HCT116 (cell line): Measurements from ENCODE around the gene COL18A1. TPM values are rescaled to one million over a fixed set of nuclear protein-coding genes. Genes with fewer than 3 reads are reported as not detected.

Source experiments
- ATAC-seq: fragments of 200-7000 bp; cut with Tn5 transposase; 2 replicates; pipeline ENCODE4 v1.9.1; 2020; ENCODE audit warnings: mild to moderate bottlenecking, moderate library complexity
- BruUV-seq: library from RNA; stranded (reverse); fragments of 400-500 nt; replicated peaks from 2 replicates; lab custom pipeline; 2021; lab: Mats Ljungman, UMichigan
- CTCF ChIA-PET: fragments of 300-600 bp; sonication (Branson Sonifier 250); formaldehyde crosslinking; loops from one replicate; lab custom pipeline; 2021; ENCODE audit warnings: antibody characterized with exemption; lab: Charles Lee
- POLR2A ChIA-PET: fragments of 300-600, 350-600 bp; sonication (Branson Sonifier 250); formaldehyde crosslinking; loops from one replicate; lab custom pipeline; 2021; ENCODE audit warnings: antibody characterized with exemption; lab: Charles Lee
- RAD21 ChIA-PET, 2 experiments: fragments of 300-600 bp; sonication (Branson Sonifier 250); formaldehyde crosslinking; loops; one replicate each; lab custom pipeline; 2023; ENCODE audit warnings: low total read pairs in 2 of 2; ENCODE audit not compliant: uncharacterized antibody in 2 of 2, unreplicated experiment in 2 of 2, low non-redundant PET in 1 of 2; lab: Charles Lee
- DNase-seq: peaks from one replicate; pipeline ENCODE4 v3.0.0-alpha.2; 2010; ENCODE audit warnings: low read depth, low spot score
- H2AFZ ChIP-seq: fragments of 200-600 bp; shearing (Covaris generic), sonication (generic); 2 replicates; pipeline ENCODE4 v1.6.1; 2017; ENCODE audit warnings: low read depth, mixed run types, mixed read lengths, antibody characterized with exemption, low read length; ENCODE audit not compliant: poor library complexity, severe bottlenecking
- H3K27ac ChIP-seq: 2 replicates; pipeline ENCODE4 v1.5.1; 2012; ENCODE audit warnings: low read depth, low read length
- H3K27me3 ChIP-seq: fragments of 200-600 bp; sonication (generic); 2 replicates; pipeline ENCODE4 v1.6.1; 2016; ENCODE audit warnings: mixed run types, low read length, mixed read lengths; ENCODE audit not compliant: insufficient read depth
- H3K36me3 ChIP-seq, 2 experiments: fragments of 200-500 bp in 1 of 2; fragments of 200-600 bp in 1 of 2; sonication (Bioruptor generic) in 1 of 2; sonication (generic) in 1 of 2; 2 replicates each; pipeline versions ENCODE4 v1.5.1 to v1.6.1; 2014 to 2016; ENCODE audit warnings: low read length in 2 of 2, inconsistent platforms in 1 of 2, mixed read lengths in 1 of 2, mixed run types in 1 of 2; ENCODE audit not compliant: insufficient read depth in 2 of 2, control insufficient read depth in 1 of 2
- H3K4me1 ChIP-seq, 2 experiments: fragments of 200-600 bp in 1 of 2; sonication (generic) in 1 of 2; 2 replicates each; pipeline versions ENCODE4 v1.5.1 to v1.6.1; 2012 to 2017; ENCODE audit warnings: low read length in 2 of 2, inconsistent platforms in 1 of 2, mild to moderate bottlenecking in 1 of 2, mixed read lengths in 1 of 2, mixed run types in 1 of 2, moderate library complexity in 1 of 2; ENCODE audit not compliant: insufficient read depth in 2 of 2, control insufficient read depth in 1 of 2
- H3K4me2 ChIP-seq: fragments of 200-600 bp; sonication (generic); 2 replicates; pipeline ENCODE4 v1.6.1; 2017; ENCODE audit warnings: mixed run types, low read length, mixed read lengths
- H3K4me3 ChIP-seq, 2 experiments: fragments of 200-600 bp in 1 of 2; sonication (generic) in 1 of 2; replicated peaks in 1 of 2; 2 replicates each; pipeline ENCODE4 v1.5.1; 2011 to 2016; ENCODE audit warnings: low read length in 2 of 2, control low read depth in 1 of 2, low read depth in 1 of 2, mild to moderate bottlenecking in 1 of 2, mixed read lengths in 1 of 2, mixed run types in 1 of 2
- H3K79me2 ChIP-seq: fragments of 200-600 bp; sonication (generic); 2 replicates; pipeline ENCODE4 v1.6.1; 2017; ENCODE audit warnings: mild to moderate bottlenecking, mixed run types, low read length, moderate library complexity, mixed read lengths; ENCODE audit not compliant: insufficient read depth
- H3K9ac ChIP-seq: fragments of 200-600 bp; sonication (generic); 2 replicates; pipeline ENCODE4 v1.6.1; 2016; ENCODE audit warnings: low read length, mixed read lengths
- H3K9me2 ChIP-seq: fragments of 200-600 bp; sonication (generic), shearing (Covaris generic); 2 replicates; pipeline ENCODE4 v1.6.1; 2017; ENCODE audit warnings: mixed run types, mild to moderate bottlenecking, moderate library complexity; ENCODE audit not compliant: insufficient read depth
- H3K9me3 ChIP-seq, 2 experiments: fragments of 200-500 bp in 1 of 2; fragments of 200-600 bp in 1 of 2; sonication (Bioruptor generic) in 1 of 2; sonication (generic) in 1 of 2; 2 replicates each; pipeline ENCODE4 v1.6.1; 2014 to 2017; ENCODE audit warnings: low read length in 2 of 2, mixed read lengths in 2 of 2, inconsistent platforms in 1 of 2, low read depth in 1 of 2, mild to moderate bottlenecking in 1 of 2, mixed run types in 1 of 2, moderate library complexity in 1 of 2; ENCODE audit not compliant: control insufficient read depth in 1 of 2, insufficient read depth in 1 of 2
- H4K20me1 ChIP-seq: fragments of 200-600 bp; sonication (generic), shearing (Covaris generic); 2 replicates; pipeline ENCODE4 v1.6.1; 2017; ENCODE audit warnings: mixed run types, mild to moderate bottlenecking, moderate library complexity; ENCODE audit not compliant: insufficient read depth
- CEBPB ChIP-seq: IDR thresholded peaks from 2 replicates; pipeline ENCODE4 v1.6.1; 2012; ENCODE audit warnings: low read depth
- ELF1 ChIP-seq: IDR thresholded peaks from 2 replicates; pipeline ENCODE4 v1.6.1; 2012; ENCODE audit warnings: low read depth, borderline replicate concordance
- FOSL1 ChIP-seq: IDR thresholded peaks from 2 replicates; pipeline ENCODE4 v1.6.1; 2012; ENCODE audit warnings: low read depth
- JUND ChIP-seq: IDR thresholded peaks from 2 replicates; pipeline ENCODE4 v1.6.1; 2012
- POLR2A ChIP-seq: IDR thresholded peaks from 2 replicates; pipeline ENCODE4 v1.7.0; 2011; ENCODE audit warnings: borderline replicate concordance; ENCODE audit not compliant: insufficient read depth, insufficient read length; ENCODE audit errors: extremely low read depth
- SIN3A ChIP-seq: IDR thresholded peaks from 2 replicates; pipeline ENCODE4 v1.6.1; 2012; ENCODE audit warnings: low read depth
- SP1 ChIP-seq: IDR thresholded peaks from 2 replicates; pipeline ENCODE4 v1.6.1; 2012; ENCODE audit warnings: low read depth
- SRF ChIP-seq: IDR thresholded peaks from 2 replicates; pipeline ENCODE4 v1.6.1; 2012; ENCODE audit warnings: low read depth
- YY1 ChIP-seq: IDR thresholded peaks from 2 replicates; pipeline ENCODE4 v1.6.1; 2011; ENCODE audit warnings: low read length, low read depth, moderate library complexity, mild to moderate bottlenecking; ENCODE audit not compliant: insufficient replicate concordance; ENCODE audit errors: extremely low read depth
- ZFX ChIP-seq: fragments of 450-650 bp; IDR thresholded peaks from 2 replicates; pipeline ENCODE4 v1.6.1; 2017
- intact Hi-C: fragments of 100-400 bp; cut with micrococcal nuclease; formaldehyde crosslinking; loops from 2 replicates; pipeline ENCODE4 v1.10.0; 2022
- total RNA-seq: library from RNA; stranded (reverse); gene quantifications from one replicate; pipeline ENCODE4 v1.2.1, GENCODE V29; 2021; ENCODE audit not compliant: unreplicated experiment
- TF ChIP-seq, protein P1 (sequence below): IDR thresholded peaks from 2 replicates; pipeline ENCODE4 v1.6.1; 2012
- TF ChIP-seq, protein P2 (sequence below), 3 experiments: fragments of 200-600 bp in 1 of 3; sonication (generic) in 1 of 3; IDR thresholded peaks in 2 of 3; conservative IDR thresholded peaks in 1 of 3; 2 replicates each; pipeline ENCODE4 v1.5.1; 2012 to 2017; ENCODE audit warnings: low read depth in 2 of 3, low read length in 2 of 3, antibody characterized with exemption in 1 of 3, borderline replicate concordance in 1 of 3, control low read depth in 1 of 3, mild to moderate bottlenecking in 1 of 3, mixed read lengths in 1 of 3, mixed run types in 1 of 3, moderate library complexity in 1 of 3; ENCODE audit not compliant: insufficient read depth in 1 of 3
- TF ChIP-seq, protein P3 (sequence below): IDR thresholded peaks from 2 replicates; pipeline ENCODE4 v1.6.1; 2011; ENCODE audit warnings: mild to moderate bottlenecking, low read length, moderate library complexity; ENCODE audit not compliant: insufficient replicate concordance; ENCODE audit errors: extremely low read depth

Gene COL18A1
- total RNA-seq, 1 experiment from 2014 or later: 59.5 TPM

DNA sequence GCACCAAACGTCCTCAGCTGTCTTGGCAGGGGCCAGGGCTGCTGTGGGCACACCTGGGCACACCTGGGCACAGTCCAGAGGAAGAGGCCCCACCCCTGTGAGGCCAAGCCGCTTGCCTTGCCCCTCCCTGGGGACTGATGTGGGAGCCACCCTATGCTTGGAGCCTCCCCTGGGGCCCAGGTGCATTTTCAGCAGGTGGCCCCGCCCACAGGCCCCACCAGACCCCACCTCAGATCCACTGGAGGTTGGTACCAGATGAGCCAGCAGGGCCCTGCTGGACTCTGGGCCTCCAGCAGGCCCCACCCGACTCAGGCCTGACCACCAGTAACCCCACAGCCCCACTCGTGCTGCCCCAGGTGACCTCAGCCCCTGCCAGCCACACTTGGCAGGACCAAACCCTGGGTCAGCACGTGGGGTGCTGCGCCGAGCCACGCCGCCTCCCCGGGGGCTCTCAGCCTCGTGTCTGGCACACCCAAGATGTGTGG lies 128.4 kb downstream of the COL18A1 start:
- H3K4me1 ChIP-seq: no peaks in the 10 kb centered on the region
- no peaks in the 10 kb centered on the region for H3K9me2 ChIP-seq
- BruUV-seq: no TSS peak
- no peaks in the 10 kb centered on the region for H3K27me3 ChIP-seq
- no peaks in the 10 kb centered on the region for H4K20me1 ChIP-seq
- H3K4me3 ChIP-seq: no peak overlapping the region
- TF ChIP-seq FOSL1 (no peak), JUND (no peak), SRF (no peak), ELF1 (no peak), SP1 (no peak), ZFX (no peak), CEBPB (no peak), YY1 (no peak), POLR2A (no peak), SIN3A (no peak)
- TF ChIP-seq, protein P1, sequence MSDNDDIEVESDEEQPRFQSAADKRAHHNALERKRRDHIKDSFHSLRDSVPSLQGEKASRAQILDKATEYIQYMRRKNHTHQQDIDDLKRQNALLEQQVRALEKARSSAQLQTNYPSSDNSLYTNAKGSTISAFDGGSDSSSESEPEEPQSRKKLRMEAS: no peak
- TF ChIP-seq, protein P2, sequence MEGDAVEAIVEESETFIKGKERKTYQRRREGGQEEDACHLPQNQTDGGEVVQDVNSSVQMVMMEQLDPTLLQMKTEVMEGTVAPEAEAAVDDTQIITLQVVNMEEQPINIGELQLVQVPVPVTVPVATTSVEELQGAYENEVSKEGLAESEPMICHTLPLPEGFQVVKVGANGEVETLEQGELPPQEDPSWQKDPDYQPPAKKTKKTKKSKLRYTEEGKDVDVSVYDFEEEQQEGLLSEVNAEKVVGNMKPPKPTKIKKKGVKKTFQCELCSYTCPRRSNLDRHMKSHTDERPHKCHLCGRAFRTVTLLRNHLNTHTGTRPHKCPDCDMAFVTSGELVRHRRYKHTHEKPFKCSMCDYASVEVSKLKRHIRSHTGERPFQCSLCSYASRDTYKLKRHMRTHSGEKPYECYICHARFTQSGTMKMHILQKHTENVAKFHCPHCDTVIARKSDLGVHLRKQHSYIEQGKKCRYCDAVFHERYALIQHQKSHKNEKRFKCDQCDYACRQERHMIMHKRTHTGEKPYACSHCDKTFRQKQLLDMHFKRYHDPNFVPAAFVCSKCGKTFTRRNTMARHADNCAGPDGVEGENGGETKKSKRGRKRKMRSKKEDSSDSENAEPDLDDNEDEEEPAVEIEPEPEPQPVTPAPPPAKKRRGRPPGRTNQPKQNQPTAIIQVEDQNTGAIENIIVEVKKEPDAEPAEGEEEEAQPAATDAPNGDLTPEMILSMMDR (IDR thresholded peaks at IDR 0.05 in 2 of 3, conservative IDR thresholded peaks at IDR 0.05 in 1 of 3; ENCODE audit: borderline replicate concordance in 1 of 3, insufficient read depth in 1 of 3, low read depth in 2 of 3, low read length in 2 of 3): no peak
- TF ChIP-seq, protein P3, sequence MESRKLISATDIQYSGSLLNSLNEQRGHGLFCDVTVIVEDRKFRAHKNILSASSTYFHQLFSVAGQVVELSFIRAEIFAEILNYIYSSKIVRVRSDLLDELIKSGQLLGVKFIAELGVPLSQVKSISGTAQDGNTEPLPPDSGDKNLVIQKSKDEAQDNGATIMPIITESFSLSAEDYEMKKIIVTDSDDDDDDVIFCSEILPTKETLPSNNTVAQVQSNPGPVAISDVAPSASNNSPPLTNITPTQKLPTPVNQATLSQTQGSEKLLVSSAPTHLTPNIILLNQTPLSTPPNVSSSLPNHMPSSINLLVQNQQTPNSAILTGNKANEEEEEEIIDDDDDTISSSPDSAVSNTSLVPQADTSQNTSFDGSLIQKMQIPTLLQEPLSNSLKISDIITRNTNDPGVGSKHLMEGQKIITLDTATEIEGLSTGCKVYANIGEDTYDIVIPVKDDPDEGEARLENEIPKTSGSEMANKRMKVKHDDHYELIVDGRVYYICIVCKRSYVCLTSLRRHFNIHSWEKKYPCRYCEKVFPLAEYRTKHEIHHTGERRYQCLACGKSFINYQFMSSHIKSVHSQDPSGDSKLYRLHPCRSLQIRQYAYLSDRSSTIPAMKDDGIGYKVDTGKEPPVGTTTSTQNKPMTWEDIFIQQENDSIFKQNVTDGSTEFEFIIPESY: no peak
- no peaks in the 10 kb centered on the region for H3K9me3 ChIP-seq
- DNase-seq: no peak
- H3K4me2 ChIP-seq: no peak overlapping the region
- ChIA-PET RAD21 (no interaction called here), CTCF (no interaction called here), POLR2A (no interaction called here)
- no peak overlapping the region for H2AFZ ChIP-seq
- intact Hi-C loops: no loop called here
- no peak overlapping the region; the same call in 1 of the 2 replicates for H3K27ac ChIP-seq
- no peak overlapping the region for H3K9ac ChIP-seq
- peaks cover 24 to 56% of the 10 kb centered on the region in 2 experiments for H3K36me3 ChIP-seq
- no peak for ATAC-seq
- H3K79me2 ChIP-seq: peaks cover 66% of the 10 kb centered on the region
